ENCODE data around the gene SLC2A2. TPM values are rescaled to one million over a fixed set of nuclear protein-coding genes. Genes with fewer than 3 reads are reported as not detected.

Gene SLC2A2
- total RNA-seq, 1 donor from 2014 or later: not detected

DNA sequence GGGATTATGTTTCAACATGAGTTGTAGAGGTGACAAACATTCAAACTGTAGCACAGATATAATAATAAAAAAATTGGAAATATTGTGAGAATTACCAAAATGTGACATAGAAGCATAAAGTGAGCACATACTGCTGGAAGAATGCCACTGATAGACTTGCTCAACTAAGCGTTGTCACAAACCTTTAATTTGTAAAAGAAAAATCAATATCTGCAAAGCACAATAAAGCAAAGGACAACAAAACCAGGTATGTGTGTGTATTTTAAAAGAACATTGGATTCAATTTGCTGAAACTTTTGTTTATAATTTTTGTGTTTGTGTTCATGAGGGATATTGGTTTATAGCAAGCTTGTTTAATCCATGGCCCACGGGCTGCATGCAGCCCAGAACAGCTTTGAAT, 77.3 kb downstream of the SLC2A2 start:
- H3K36me3 Mint-ChIP-seq: no peaks in the 10 kb centered on the region

DNA sequence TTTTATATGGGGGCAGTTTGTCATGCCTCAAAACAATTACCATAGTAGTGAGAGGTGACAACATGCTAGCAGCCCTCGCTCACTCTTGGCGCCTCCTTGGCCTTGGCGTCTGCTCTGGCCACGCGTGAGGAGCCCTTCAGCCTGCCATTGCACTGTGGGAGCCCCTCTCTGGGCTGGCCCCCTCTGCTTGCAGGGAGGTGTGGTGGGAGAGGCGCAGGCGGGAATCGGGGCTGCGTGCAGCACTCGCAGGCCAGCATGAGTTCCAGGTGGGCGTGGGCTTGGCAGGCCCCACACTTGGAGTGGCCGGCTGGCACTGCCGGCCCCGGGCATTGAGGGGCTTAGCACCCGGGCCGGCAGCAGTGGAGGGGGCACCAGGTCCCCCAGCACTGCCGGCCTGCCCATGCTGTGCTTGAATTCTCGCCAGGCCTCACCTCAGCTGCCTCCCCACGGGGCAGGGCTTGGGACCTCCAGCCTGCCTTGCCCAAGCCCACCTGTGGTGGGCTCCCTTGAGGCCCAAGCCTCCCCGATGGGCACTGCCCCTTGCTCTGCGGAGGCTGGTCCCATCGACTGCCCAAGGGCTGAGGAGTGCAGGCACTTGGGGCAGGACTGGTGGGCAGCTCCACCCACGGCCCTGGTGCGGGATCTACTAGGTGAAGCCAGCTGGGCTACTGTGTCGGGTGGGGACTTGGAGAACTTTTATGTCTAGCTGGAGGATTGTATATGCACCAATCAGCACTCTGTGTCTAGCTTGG, 79.3 kb downstream of the SLC2A2 start:
- H3K27ac ChIP-seq: no peak overlapping the region
- Mint-ChIP-seq H3K4me1 (no peaks in the 10 kb centered on the region), H3K4me3 (no peak overlapping the region), H3K27ac (no peak overlapping the region), H3K9me3 (peaks cover 16% of the 10 kb centered on the region), H3K36me3 (no peaks in the 10 kb centered on the region), H3K27me3 (ENCODE audit: insufficient read depth, low read depth) (no peaks in the 10 kb centered on the region)
- H3K4me1 ChIP-seq: no peaks in the 10 kb centered on the region
- no peak for TF ChIP-seq EZH2 (IDR thresholded peaks at IDR 0.05)
- TF ChIP-seq, protein P1, sequence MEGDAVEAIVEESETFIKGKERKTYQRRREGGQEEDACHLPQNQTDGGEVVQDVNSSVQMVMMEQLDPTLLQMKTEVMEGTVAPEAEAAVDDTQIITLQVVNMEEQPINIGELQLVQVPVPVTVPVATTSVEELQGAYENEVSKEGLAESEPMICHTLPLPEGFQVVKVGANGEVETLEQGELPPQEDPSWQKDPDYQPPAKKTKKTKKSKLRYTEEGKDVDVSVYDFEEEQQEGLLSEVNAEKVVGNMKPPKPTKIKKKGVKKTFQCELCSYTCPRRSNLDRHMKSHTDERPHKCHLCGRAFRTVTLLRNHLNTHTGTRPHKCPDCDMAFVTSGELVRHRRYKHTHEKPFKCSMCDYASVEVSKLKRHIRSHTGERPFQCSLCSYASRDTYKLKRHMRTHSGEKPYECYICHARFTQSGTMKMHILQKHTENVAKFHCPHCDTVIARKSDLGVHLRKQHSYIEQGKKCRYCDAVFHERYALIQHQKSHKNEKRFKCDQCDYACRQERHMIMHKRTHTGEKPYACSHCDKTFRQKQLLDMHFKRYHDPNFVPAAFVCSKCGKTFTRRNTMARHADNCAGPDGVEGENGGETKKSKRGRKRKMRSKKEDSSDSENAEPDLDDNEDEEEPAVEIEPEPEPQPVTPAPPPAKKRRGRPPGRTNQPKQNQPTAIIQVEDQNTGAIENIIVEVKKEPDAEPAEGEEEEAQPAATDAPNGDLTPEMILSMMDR (IDR thresholded peaks at IDR 0.05): no peak
- H2AFZ ChIP-seq (replicated peaks): no peak overlapping the region
- H3K27me3 ChIP-seq: no peaks in the 10 kb centered on the region
- H3F3A ChIP-seq (ENCODE audit: low read depth): no peaks in the 10 kb centered on the region
- H4K20me1 ChIP-seq (ENCODE audit: low read depth): no peaks in the 10 kb centered on the region
- no peaks in the 10 kb centered on the region for H3K79me2 ChIP-seq (ENCODE audit: low read depth)
- no peaks in the 10 kb centered on the region for H3K36me3 ChIP-seq
- no peak overlapping the region for H3K4me2 ChIP-seq
- no peaks in the 10 kb centered on the region for H3K9me3 ChIP-seq (ENCODE audit: low read depth)
- no peak for DNase-seq (ENCODE audit: low spot score)
- no peak overlapping the region for H3K9ac ChIP-seq
- no peak overlapping the region for H3K4me3 ChIP-seq

More for the DNA sequence above, 77.3 kb downstream of the SLC2A2 start:
- H2AFZ ChIP-seq (replicated peaks): no peak overlapping the region
- H3K36me3 ChIP-seq: no peaks in the 10 kb centered on the region
- no peak overlapping the region for H3K4me3 ChIP-seq
- Mint-ChIP-seq H3K4me3 (no peak overlapping the region), H3K9me3 (peaks cover 14% of the 10 kb centered on the region), H3K27ac (no peak overlapping the region), H3K4me1 (no peaks in the 10 kb centered on the region), H3K27me3 (ENCODE audit: insufficient read depth, low read depth) (no peaks in the 10 kb centered on the region)
- TF ChIP-seq EZH2 (IDR thresholded peaks at IDR 0.05) (no peak), EZH2phosphoT487 (IDR thresholded peaks at IDR 0.05) (no peak)
- TF ChIP-seq, protein P1 (IDR thresholded peaks at IDR 0.05): no peak
- H3K4me2 ChIP-seq: no peak overlapping the region
- no peak overlapping the region for H3K27ac ChIP-seq
- H3K9ac ChIP-seq: no peak overlapping the region
- H4K20me1 ChIP-seq (ENCODE audit: low read depth): no peaks in the 10 kb centered on the region
- H3K79me2 ChIP-seq (ENCODE audit: low read depth): no peaks in the 10 kb centered on the region
- no peaks in the 10 kb centered on the region for H3F3A ChIP-seq (ENCODE audit: low read depth)
- no peaks in the 10 kb centered on the region for H3K4me1 ChIP-seq
- H3K27me3 ChIP-seq: no peaks in the 10 kb centered on the region
- H3K9me3 ChIP-seq (ENCODE audit: low read depth): no peaks in the 10 kb centered on the region
- no peak for DNase-seq (ENCODE audit: low spot score)

Small RNA genes within 50 kb of the gene (small RNA-seq; reads per million reads assigned to genes)
- not detected for gene RNU1-70P

Other genes starting within 250 kb of the SLC2A2 start
- gene RPL22L1, start 156.5 kb downstream of the SLC2A2 start, total RNA-seq (ENCODE audit: low replicate concordance): 84.3 and 107 TPM in 2 replicates
- gene EIF5A2, start 118.1 kb downstream of the SLC2A2 start, total RNA-seq (ENCODE audit: low replicate concordance): 6.6 and 8.4 TPM in 2 replicates